Endothelial cell of umbilical vein (primary cell): ENCODE results near the gene LDLRAD4. TPM values are rescaled to one million over a fixed set of nuclear protein-coding genes. Genes with fewer than 3 reads are reported as not detected.

Experiments used
- BruUV-seq: library from RNA; stranded (reverse); fragments of 400-500 nt; replicated peaks from 2 replicates; lab custom pipeline; 2021; lab: Mats Ljungman, UMichigan
- CTCF ChIA-PET: fragments of 300-600, 350-600 bp; sonication (Branson Sonifier 250); formaldehyde crosslinking; loops from one replicate; lab custom pipeline; 2021; ENCODE audit warnings: antibody characterized with exemption, inconsistent platforms; lab: Charles Lee
- POLR2A ChIA-PET: fragments of 300-600, 350-600 bp; sonication (Branson Sonifier 250); formaldehyde crosslinking; loops from one replicate; lab custom pipeline; 2021; ENCODE audit warnings: antibody characterized with exemption, inconsistent platforms; lab: Charles Lee
- DNase-seq: peaks from one replicate; pipeline ENCODE4 v3.0.0-alpha.2; 2011; ENCODE audit warnings: low read depth, low spot score
- FAIRE-seq: peaks from 2 replicates; lab custom pipeline; 2011; peaks lifted over from hg19 to GRCh38; lab: Jason Lieb, UNC
- H2AFZ ChIP-seq: 2 replicates; pipeline ENCODE4 v1.6.0; 2012; ENCODE audit warnings: low read depth, low read length, control low read depth, inconsistent platforms
- H3K27ac ChIP-seq: 2 replicates; pipeline ENCODE4 v1.5.1; 2011; ENCODE audit warnings: low read depth, mild to moderate bottlenecking, control low read depth, low read length, moderate library complexity; ENCODE audit not compliant: insufficient read depth
- H3K27me3 ChIP-seq, 2 experiments: 2 replicates each; pipeline versions ENCODE4 v1.6.0 to v1.6.1; 2011; ENCODE audit warnings: low read length in 2 of 2, mixed read lengths in 1 of 2; ENCODE audit not compliant: control insufficient read depth in 2 of 2, insufficient read depth in 2 of 2
- H3K36me3 ChIP-seq, 2 experiments: 2 replicates in 1 of 2; 3 replicates in 1 of 2; pipeline ENCODE4 v1.5.1; 2011; ENCODE audit warnings: low read length in 2 of 2, mild to moderate bottlenecking in 1 of 2, moderate library complexity in 1 of 2; ENCODE audit not compliant: control insufficient read depth in 2 of 2, insufficient read depth in 2 of 2; ENCODE audit errors: extremely low read depth in 1 of 2
- H3K4me1 ChIP-seq: 3 replicates; pipeline ENCODE4 v1.5.1; 2011; ENCODE audit warnings: mild to moderate bottlenecking, low read length; ENCODE audit not compliant: control insufficient read depth, insufficient read depth; ENCODE audit errors: extremely low read depth
- H3K4me2 ChIP-seq: 2 replicates; pipeline ENCODE4 v1.6.1; 2011; ENCODE audit warnings: low read length, control low read depth, mixed read lengths; ENCODE audit not compliant: insufficient read depth
- H3K4me3 ChIP-seq, 3 experiments: fragments of 200-600 bp in 1 of 3; sonication (generic), shearing (Covaris generic) in 1 of 3; replicated peaks in 1 of 3; 2 replicates each; pipeline ENCODE4 v1.5.1; 2011 to 2016; ENCODE audit warnings: control low read depth in 3 of 3, low read length in 3 of 3, mild to moderate bottlenecking in 2 of 3, inconsistent platforms in 1 of 3, low read depth in 1 of 3, moderate library complexity in 1 of 3; ENCODE audit not compliant: insufficient read depth in 1 of 3
- H3K79me2 ChIP-seq: 2 replicates; pipeline ENCODE4 v1.6.0; 2012; ENCODE audit warnings: low read length, inconsistent platforms; ENCODE audit not compliant: control insufficient read depth, insufficient read depth
- H3K9ac ChIP-seq: replicated peaks from 2 replicates; pipeline ENCODE3; 2011; ENCODE audit warnings: low read length, control low read depth; ENCODE audit not compliant: insufficient read depth; ENCODE audit errors: extremely low read depth
- H3K9me1 ChIP-seq: replicated peaks from 3 replicates; pipeline ENCODE4 v1.6.0; 2011; ENCODE audit warnings: mild to moderate bottlenecking, low read length; ENCODE audit not compliant: control insufficient read depth, insufficient read depth; ENCODE audit errors: extremely low read depth
- H3K9me3 ChIP-seq: replicated peaks from 2 replicates; pipeline ENCODE4 v1.5.1; 2012; ENCODE audit warnings: low read length, inconsistent platforms; ENCODE audit not compliant: control insufficient read depth, insufficient read depth
- H4K20me1 ChIP-seq: replicated peaks from 2 replicates; pipeline ENCODE3; 2011; ENCODE audit warnings: mild to moderate bottlenecking, low read length; ENCODE audit not compliant: control insufficient read depth, insufficient read depth; ENCODE audit errors: extremely low read depth
- EZH2 ChIP-seq: IDR thresholded peaks from 2 replicates; pipeline ENCODE4 v1.6.1; 2012; ENCODE audit warnings: borderline replicate concordance, low read depth, mild to moderate bottlenecking, moderate library complexity, low read length, inconsistent platforms; ENCODE audit not compliant: severe bottlenecking
- FOS ChIP-seq: IDR thresholded peaks from 2 replicates; pipeline ENCODE4 v1.6.1; 2011; ENCODE audit warnings: mild to moderate bottlenecking, low read length, moderate library complexity, borderline replicate concordance; ENCODE audit not compliant: insufficient read depth
- GATA2 ChIP-seq: IDR thresholded peaks from 2 replicates; pipeline ENCODE4 v1.7.0; 2011; ENCODE audit warnings: low read depth, mild to moderate bottlenecking, moderate library complexity, mixed read lengths, low read length; ENCODE audit not compliant: insufficient read length, insufficient read depth
- JUN ChIP-seq: IDR thresholded peaks from 2 replicates; pipeline ENCODE4 v1.6.1; 2011; ENCODE audit warnings: borderline replicate concordance, low read depth; ENCODE audit not compliant: insufficient read length, insufficient read depth
- MYC ChIP-seq: IDR thresholded peaks from one replicate; pipeline ENCODE4 v1.6.1; 2011; ENCODE audit warnings: mild to moderate bottlenecking, low read depth, low read length
- POLR2A ChIP-seq: IDR thresholded peaks from 2 replicates; pipeline ENCODE4 v1.6.1; 2012; ENCODE audit warnings: low read depth, mild to moderate bottlenecking, control low read depth, low read length
- POLR2AphosphoS5 ChIP-seq: IDR thresholded peaks from 2 replicates; pipeline ENCODE4 v1.6.1; 2012; ENCODE audit warnings: low read depth, mild to moderate bottlenecking, control low read depth, low read length, moderate library complexity; ENCODE audit not compliant: insufficient read depth
- dilution Hi-C: fragments of 300-500 bp; cut with MboI; formaldehyde crosslinking; loops from one replicate; pipeline ENCODE4 v1.15.0; 2019; ENCODE audit warnings: low sequenced_read_pairs; ENCODE audit not compliant: extremely low pct_ligation_motif_present
- intact Hi-C: fragments of 100-400 bp; cut with micrococcal nuclease; formaldehyde crosslinking; loops from one replicate; pipeline ENCODE4 v1.10.0; 2022
- polyA plus RNA-seq, 4 experiments: library from polyadenylated mRNA; depleted of rRNA in 3 of 4; stranded (reverse) in 3 of 4; unstranded in 1 of 4; fragments of >200 nt; gene quantifications; 2 replicates each; pipeline versions ENCODE4 v1.2.1 to v1.2.3, GENCODE V29; 2011 to 2012; ENCODE audit warnings: missing spikeins in 1 of 4
- total RNA-seq: library from RNA; stranded (reverse); gene quantifications from 2 replicates; pipeline ENCODE4 v1.2.3, GENCODE V29; 2021
- TF ChIP-seq, protein P1 (sequence below), 2 donors: IDR thresholded peaks; 1 replicate in 1 of 2; 2 replicates in 1 of 2; pipeline ENCODE4 v1.5.1; 2011; ENCODE audit warnings: low read length in 2 of 2, mild to moderate bottlenecking in 2 of 2, moderate library complexity in 2 of 2, control low read depth in 1 of 2, inconsistent platforms in 1 of 2, low read depth in 1 of 2; ENCODE audit not compliant: insufficient read depth in 1 of 2; ENCODE audit errors: extremely low read depth in 1 of 2
- TF ChIP-seq, protein P2 (sequence below): IDR thresholded peaks from 2 replicates; pipeline ENCODE4 v1.6.1; 2011; ENCODE audit not compliant: insufficient read depth, insufficient read length

LDLRAD4 gene
- total and polyA plus RNA-seq, 2 donors (not counting 3 experiments of a cell fraction or from before 2014, with no cell fraction given) = 5.2 to 6.5 TPM

DNA sequence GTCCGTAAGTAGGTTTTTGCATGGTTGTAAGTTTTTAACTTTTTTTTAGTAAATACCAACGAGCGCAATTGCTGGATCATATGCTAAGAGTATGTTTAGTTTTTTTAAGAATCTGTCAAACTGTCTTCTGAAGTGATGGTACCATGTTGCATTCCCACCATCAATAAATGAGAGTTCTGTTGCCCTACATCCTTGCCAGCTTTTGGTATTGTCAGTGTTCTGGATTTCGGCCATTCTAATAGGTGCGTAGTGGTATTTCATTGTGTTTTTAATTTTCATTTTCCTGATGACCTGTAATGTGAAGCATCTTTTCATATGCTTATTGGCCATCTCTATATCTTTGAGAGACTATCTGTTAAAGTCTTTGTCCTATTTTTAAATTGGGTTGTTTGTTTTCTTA lies 114.3 kb downstream of the LDLRAD4 start:
- no peak overlapping the region for H3K27ac ChIP-seq
- no peaks in the 10 kb centered on the region for H3K36me3 ChIP-seq
- ChIA-PET POLR2A (no interaction called here), CTCF (no interaction called here)
- intact Hi-C loops = loop anchor here (5.0 to 10.0 kb wide), 2 partner anchors 51 to 92 kb away; no protein-coding TSS in a partner anchor
- FAIRE-seq = no peak
- H3K79me2 ChIP-seq = no peaks in the 10 kb centered on the region
- no peak for DNase-seq
- H3K4me2 ChIP-seq = no peak overlapping the region
- no peak overlapping the region for H3K4me3 ChIP-seq
- H3K9ac ChIP-seq = no peak overlapping the region
- TF ChIP-seq, protein P1, sequence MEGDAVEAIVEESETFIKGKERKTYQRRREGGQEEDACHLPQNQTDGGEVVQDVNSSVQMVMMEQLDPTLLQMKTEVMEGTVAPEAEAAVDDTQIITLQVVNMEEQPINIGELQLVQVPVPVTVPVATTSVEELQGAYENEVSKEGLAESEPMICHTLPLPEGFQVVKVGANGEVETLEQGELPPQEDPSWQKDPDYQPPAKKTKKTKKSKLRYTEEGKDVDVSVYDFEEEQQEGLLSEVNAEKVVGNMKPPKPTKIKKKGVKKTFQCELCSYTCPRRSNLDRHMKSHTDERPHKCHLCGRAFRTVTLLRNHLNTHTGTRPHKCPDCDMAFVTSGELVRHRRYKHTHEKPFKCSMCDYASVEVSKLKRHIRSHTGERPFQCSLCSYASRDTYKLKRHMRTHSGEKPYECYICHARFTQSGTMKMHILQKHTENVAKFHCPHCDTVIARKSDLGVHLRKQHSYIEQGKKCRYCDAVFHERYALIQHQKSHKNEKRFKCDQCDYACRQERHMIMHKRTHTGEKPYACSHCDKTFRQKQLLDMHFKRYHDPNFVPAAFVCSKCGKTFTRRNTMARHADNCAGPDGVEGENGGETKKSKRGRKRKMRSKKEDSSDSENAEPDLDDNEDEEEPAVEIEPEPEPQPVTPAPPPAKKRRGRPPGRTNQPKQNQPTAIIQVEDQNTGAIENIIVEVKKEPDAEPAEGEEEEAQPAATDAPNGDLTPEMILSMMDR (IDR thresholded peaks at IDR 0.05; ENCODE audit: extremely low read depth in 1 of 2, insufficient read depth in 1 of 2, low read depth in 1 of 2, low read length in 2 of 2) = no peak
- TF ChIP-seq, protein P2, sequence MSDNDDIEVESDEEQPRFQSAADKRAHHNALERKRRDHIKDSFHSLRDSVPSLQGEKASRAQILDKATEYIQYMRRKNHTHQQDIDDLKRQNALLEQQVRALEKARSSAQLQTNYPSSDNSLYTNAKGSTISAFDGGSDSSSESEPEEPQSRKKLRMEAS = no peak
- no peak for TF ChIP-seq EZH2
- TF ChIP-seq JUN = no peak
- no peak for TF ChIP-seq GATA2
- TF ChIP-seq MYC = no peak
- TF ChIP-seq FOS = no peak
- TF ChIP-seq POLR2AphosphoS5 = no peak
- TF ChIP-seq POLR2A = no peak
- peaks cover 4 to 8% of the 10 kb centered on the region in 2 experiments for H3K27me3 ChIP-seq
- no peak overlapping the region for H2AFZ ChIP-seq
- no peaks in the 10 kb centered on the region for H3K4me1 ChIP-seq
- no peaks in the 10 kb centered on the region for H3K9me1 ChIP-seq
- H3K9me3 ChIP-seq = no peaks in the 10 kb centered on the region
- dilution Hi-C loops = no loop called here
- H4K20me1 ChIP-seq = no peaks in the 10 kb centered on the region
- no TSS peak for BruUV-seq
